Measurements from ENCODE around the gene VSTM2L.

- TF ChIP-seq CTCF (conservative IDR thresholded peaks at IDR 0.05 in 1 of 2, IDR thresholded peaks at IDR 0.05 in 1 of 2; ENCODE audit: low read depth in 1 of 2, low read length in 2 of 2): no peak
- TF ChIP-seq EZH2 (IDR thresholded peaks at IDR 0.05; ENCODE audit: low read length, missing control alignments): no peak
These were observed 34.0 kb upstream of the VSTM2L start for GRCh38 chr20:37868851-37869333.

Measured in fibroblast of lung (primary cell).